ENCODE measurements around the gene RPP21. TPM values are rescaled to one million over a fixed set of nuclear protein-coding genes. Genes with fewer than 3 reads are reported as not detected.
A peak's percentile ranks its signal among the peaks of the same experiment; 100 is the strongest.

The RPP21 gene
- total RNA-seq, 1 donor from 2014 or later: 59.4 TPM

GRCh38 chr6:30352550-30352949 is 7.6 kb downstream of the RPP21 start:
- Mint-ChIP-seq H3K4me3 (ENCODE audit: low read depth) (no peak overlapping the region), H3K27me3 (peaks cover 10% of the 10 kb centered on the region), H3K9me3 (ENCODE audit: low read depth) (no peaks in the 10 kb centered on the region), H3K36me3 (ENCODE audit: insufficient read depth) (no peaks in the 10 kb centered on the region), H3K27ac (no peak overlapping the region), H3K4me1 (ENCODE audit: low read depth) (no peaks in the 10 kb centered on the region)
- TF ChIP-seq CTCF (IDR thresholded peaks at IDR 0.05; ENCODE audit: unreplicated experiment): no peak
- no peak for DNase-seq (ENCODE audit: low spot score, unreplicated experiment)

- TF ChIP-seq CTCF (IDR thresholded peaks at IDR 0.05; ENCODE audit: unreplicated experiment): no peak
- Mint-ChIP-seq H3K9me3 (ENCODE audit: low read depth) (no peaks in the 10 kb centered on the region), H3K36me3 (ENCODE audit: insufficient read depth) (no peaks in the 10 kb centered on the region), H3K4me3 (ENCODE audit: low read depth) (no peak overlapping the region), H3K27me3 (peaks cover 36% of the 10 kb centered on the region), H3K27ac (no peak overlapping the region), H3K4me1 (ENCODE audit: low read depth) (peaks cover 1% of the 10 kb centered on the region)
- DNase-seq (ENCODE audit: low spot score, unreplicated experiment): no peak
Observed at GRCh38 chr6:30355281-30355680, 10.3 kb downstream of the RPP21 start.

GRCh38 chr6:30356536-30356935 is 11.6 kb downstream of the RPP21 start:
- Mint-ChIP-seq H3K4me3 (ENCODE audit: low read depth) (no peak overlapping the region), H3K9me3 (ENCODE audit: low read depth) (no peaks in the 10 kb centered on the region), H3K27me3 (peaks cover 48% of the 10 kb centered on the region), H3K27ac (no peak overlapping the region), H3K4me1 (ENCODE audit: low read depth) (peaks cover 1% of the 10 kb centered on the region), H3K36me3 (ENCODE audit: insufficient read depth) (no peaks in the 10 kb centered on the region)
- no peak for DNase-seq (ENCODE audit: low spot score, unreplicated experiment)
- TF ChIP-seq CTCF (IDR thresholded peaks at IDR 0.05; ENCODE audit: unreplicated experiment): no peak

DNA sequence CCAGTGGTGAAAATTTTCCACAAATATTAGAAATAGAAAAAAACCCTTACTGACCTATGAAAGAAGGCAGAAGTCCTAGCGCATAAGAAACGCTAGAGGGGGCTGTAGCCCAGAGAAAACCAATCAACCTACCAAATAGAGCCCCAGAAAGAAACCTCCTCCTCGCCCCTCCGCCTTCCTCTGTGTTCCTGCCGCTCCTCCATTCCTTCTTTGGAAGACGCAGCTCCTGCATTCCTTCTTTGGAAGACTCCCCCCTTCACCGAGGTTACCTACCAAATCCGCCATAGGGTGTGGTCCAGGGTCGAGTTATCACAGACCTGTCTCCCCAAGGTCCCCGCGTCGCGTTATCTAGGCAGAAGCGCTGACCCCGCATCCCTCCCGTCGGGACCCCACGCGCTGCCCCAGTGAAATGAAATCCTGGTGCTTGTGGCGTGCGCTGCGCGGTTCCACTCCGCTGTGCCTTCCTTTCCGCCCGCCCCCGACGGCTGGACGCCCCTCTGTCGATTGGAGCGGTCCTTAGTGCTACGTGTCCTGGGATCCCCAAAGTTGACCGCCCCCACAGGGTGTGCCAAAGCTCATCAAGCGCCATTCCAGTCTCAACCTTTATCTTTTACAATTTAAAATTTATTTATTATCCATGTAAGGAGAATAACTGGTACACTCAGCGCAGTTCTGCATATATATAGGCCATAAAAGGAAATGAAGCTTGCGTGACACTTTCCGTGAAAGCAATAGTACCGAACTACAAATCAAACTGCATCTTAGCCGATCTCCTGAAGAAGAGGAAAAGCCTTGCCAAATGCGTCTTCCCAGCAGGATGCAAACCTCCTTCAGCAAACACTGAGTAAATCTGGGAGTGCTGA is 13.0 kb downstream of the RPP21 start:
- H3K4me3 Mint-ChIP-seq (ENCODE audit: low read depth): peak overlapping the region; percentile 62
- peaks cover 1% of the 10 kb centered on the region for H3K4me1 Mint-ChIP-seq (ENCODE audit: low read depth)
- DNase-seq (ENCODE audit: low spot score, unreplicated experiment): peak; percentile 28
- no peaks in the 10 kb centered on the region for H3K36me3 Mint-ChIP-seq (ENCODE audit: insufficient read depth)
- H3K27me3 Mint-ChIP-seq: peaks cover 57% of the 10 kb centered on the region
- no peaks in the 10 kb centered on the region for H3K9me3 Mint-ChIP-seq (ENCODE audit: low read depth)
- TF ChIP-seq CTCF (IDR thresholded peaks at IDR 0.05; ENCODE audit: unreplicated experiment): peak; percentile 87
- H3K27ac Mint-ChIP-seq: peak overlapping the region; percentile 58

- no peaks in the 10 kb centered on the region for H3K36me3 Mint-ChIP-seq (ENCODE audit: insufficient read depth)
- H3K4me1 Mint-ChIP-seq (ENCODE audit: low read depth): peaks cover 1% of the 10 kb centered on the region
- DNase-seq (ENCODE audit: low spot score, unreplicated experiment): no peak
- H3K27me3 Mint-ChIP-seq: peaks cover 57% of the 10 kb centered on the region
- no peak overlapping the region for H3K4me3 Mint-ChIP-seq (ENCODE audit: low read depth)
- no peaks in the 10 kb centered on the region for H3K9me3 Mint-ChIP-seq (ENCODE audit: low read depth)
- no peak for TF ChIP-seq CTCF (IDR thresholded peaks at IDR 0.05; ENCODE audit: unreplicated experiment)
- no peak overlapping the region for H3K27ac Mint-ChIP-seq
Observed at GRCh38 chr6:30359276-30359675, 14.3 kb downstream of the RPP21 start.

Measured in progenitor cell of endocrine pancreas (in vitro differentiated cells).